CD4-positive, alpha-beta memory T cell (primary cell): ENCODE results near the gene BACE1-AS. TPM values are rescaled to one million over a fixed set of nuclear protein-coding genes. Genes with fewer than 3 reads are reported as not detected.

Source experiments
- CTCF ChIA-PET: fragments of 350-600 bp; sonication (Branson Sonifier 250); formaldehyde crosslinking; loops from one replicate; lab custom pipeline; 2021; ENCODE audit warnings: inconsistent platforms; ENCODE audit not compliant: partially characterized antibody; lab: Charles Lee
- POLR2A ChIA-PET: fragments of 350-600 bp; sonication (Branson Sonifier 250); formaldehyde crosslinking; loops from one replicate; lab custom pipeline; 2021; ENCODE audit not compliant: partially characterized antibody; lab: Charles Lee
- DNase-seq, 5 donors: peaks; one replicate each; pipeline versions ENCODE4 v3.0.0 to v3.0.0-alpha.2; 2020 to 2022; ENCODE audit warnings: mixed read lengths in 1 of 5
- H3K27ac ChIP-seq: one replicate; pipeline ENCODE4 v1.7.0; 2013; ENCODE audit warnings: low read depth, low read length
- H3K27me3 ChIP-seq: 2 replicates; pipeline ENCODE4 v1.7.0; 2013; ENCODE audit warnings: mild to moderate bottlenecking, low read length, moderate library complexity; ENCODE audit not compliant: insufficient read depth
- H3K36me3 ChIP-seq: 2 replicates; pipeline ENCODE4 v1.7.0; 2013; ENCODE audit warnings: mild to moderate bottlenecking, low read length, moderate library complexity; ENCODE audit not compliant: insufficient read depth
- H3K4me1 ChIP-seq: 2 replicates; pipeline ENCODE4 v1.7.0; 2013; ENCODE audit warnings: mild to moderate bottlenecking, low read length, moderate library complexity; ENCODE audit not compliant: insufficient read depth
- H3K4me3 ChIP-seq, 2 donors: one replicate each; pipeline ENCODE4 v1.7.0; 2013; ENCODE audit warnings: low read length in 2 of 2, mild to moderate bottlenecking in 1 of 2
- H3K9me3 ChIP-seq, 2 donors: one replicate each; pipeline ENCODE4 v1.7.0; 2013; ENCODE audit warnings: low read length in 2 of 2, control low read depth in 1 of 2; ENCODE audit not compliant: control insufficient read depth in 1 of 2
- H3K27ac Mint-ChIP-seq, 7 donors: one replicate each; pipeline ENCODE4 v1.8.0; 2020 to 2021; ENCODE audit warnings: mixed read lengths in 7 of 7, mild to moderate bottlenecking in 6 of 7, inconsistent platforms in 3 of 7, moderate library complexity in 3 of 7
- H3K27me3 Mint-ChIP-seq, 2 donors: one replicate each; pipeline ENCODE4 v1.8.0; 2020 to 2021; ENCODE audit warnings: mixed read lengths in 2 of 2
- H3K36me3 Mint-ChIP-seq, 2 donors: one replicate each; pipeline ENCODE4 v1.8.0; 2020 to 2021; ENCODE audit warnings: mixed read lengths in 2 of 2, inconsistent platforms in 1 of 2, mild to moderate bottlenecking in 1 of 2
- H3K4me1 Mint-ChIP-seq, 4 donors: one replicate each; pipeline ENCODE4 v1.8.0; 2020 to 2021; ENCODE audit warnings: mixed read lengths in 4 of 4, mild to moderate bottlenecking in 1 of 4
- H3K4me3 Mint-ChIP-seq, 8 donors: one replicate each; pipeline ENCODE4 v1.8.0; 2020 to 2021; ENCODE audit warnings: mixed read lengths in 8 of 8, mild to moderate bottlenecking in 7 of 8, moderate library complexity in 6 of 8, inconsistent platforms in 3 of 8
- H3K9me3 Mint-ChIP-seq, 8 donors: one replicate each; pipeline ENCODE4 v1.8.0; 2020 to 2021; ENCODE audit warnings: mixed read lengths in 8 of 8, mild to moderate bottlenecking in 5 of 8, inconsistent platforms in 3 of 8, moderate library complexity in 1 of 8
- intact Hi-C: fragments of 100-400 bp; cut with micrococcal nuclease; formaldehyde crosslinking; loops from one replicate; pipeline ENCODE4 v1.15.1; 2023
- polyA plus RNA-seq, 2 donors: library from polyadenylated mRNA; unstranded; fragments of 300-500 nt; fragmentation: Illumina TruSeq; gene quantifications; one replicate each; pipeline ENCODE4 v1.2.3, GENCODE V29; 2021
- total RNA-seq, 2 experiments: library from RNA; stranded (reverse); gene quantifications; one replicate each; pipeline ENCODE4 v1.2.3, GENCODE V29; 2021

Gene BACE1-AS
- total and polyA plus RNA-seq, 4 experiments from 2014 or later, result 3.8 to 15.7 (median 15.3) TPM; not detected in 1

- Mint-ChIP-seq H3K4me3 (peak overlapping the region in 6 of 8 donors; percentile 18 to 85 (median 62)), H3K4me1 (peaks cover 51 to 85% (median 68%) of the 10 kb centered on the region in 4 donors), H3K27ac (peak overlapping the region; percentile 79 to 94 (median 92)), H3K36me3 (peaks cover 27 to 43% of the 10 kb centered on the region in 2 donors), H3K27me3 (no peaks in the 10 kb centered on the region), H3K9me3 (peaks cover 0 to 6% (median 3%) of the 10 kb centered on the region in 8 donors)
- Histone ChIP-seq H3K9me3 (no peaks in the 10 kb centered on the region), H3K36me3 (peaks cover 9% of the 10 kb centered on the region), H3K27me3 (no peaks in the 10 kb centered on the region), H3K4me1 (peaks cover 77% of the 10 kb centered on the region), H3K4me3 (no peak overlapping the region), H3K27ac (no peak overlapping the region)
- POLR2A ChIA-PET, result no interaction called here
- CTCF ChIA-PET, result interaction anchor here (0.5 kb wide), 1 partner anchor 1142 kb away, joined by 4 read pairs; no protein-coding TSS in a partner anchor
- intact Hi-C loops, result no loop called here
- DNase-seq, result no peak
Observed at GRCh38 chr11:117278347-117278746, 12.8 kb upstream of the BACE1-AS start.

- H3K27ac ChIP-seq, result peak overlapping the region; percentile 17
- H3K27ac Mint-ChIP-seq, result peak overlapping the region; percentile 80 to 97 (median 93)
- H3K4me3 Mint-ChIP-seq, result peak overlapping the region; percentile 69 to 95 (median 90)
- peaks cover 25 to 42% of the 10 kb centered on the region in 2 donors for H3K36me3 Mint-ChIP-seq
- H3K4me1 ChIP-seq, result peaks cover 71% of the 10 kb centered on the region
- peak in 4 of 5 donors; percentile 37 to 52 (median 44) for DNase-seq
- H3K27me3 ChIP-seq, result no peaks in the 10 kb centered on the region
- no peaks in the 10 kb centered on the region for H3K9me3 Mint-ChIP-seq
- intact Hi-C loops, result loop anchor here (2.0 kb wide), 2 partner anchors 47 kb away; partner anchors contain the start of genes CEP164, PCSK7 and RNF214
- H3K27me3 Mint-ChIP-seq, result no peaks in the 10 kb centered on the region
- no peaks in the 10 kb centered on the region for H3K9me3 ChIP-seq
- H3K36me3 ChIP-seq, result peaks cover 18% of the 10 kb centered on the region
- POLR2A ChIA-PET, result interaction anchor here (0.7 to 2.9 kb wide), 11 partner anchors 10 to 101 kb away, joined by 3 to 35 read pairs (median 7); partner anchors contain the start of genes BACE1, BACE1-AS, CEP164 and PCSK7
- CTCF ChIA-PET, result interaction anchor here (0.9 to 1.7 kb wide), 6 partner anchors 27 to 53 kb away, joined by 3 to 11 read pairs (median 3); partner anchors contain the start of genes PCSK7 and RNF214
- peaks cover 45 to 81% (median 66%) of the 10 kb centered on the region in 4 donors for H3K4me1 Mint-ChIP-seq
- H3K4me3 ChIP-seq, result peak overlapping the region; percentile 34 to 58
Observed at GRCh38 chr11:117279711-117280376, 11.3 kb upstream of the BACE1-AS start.

GRCh38 chr11:117281159-117281558, 10.0 kb upstream of the BACE1-AS start:
- H3K36me3 Mint-ChIP-seq, result peaks cover 37 to 52% of the 10 kb centered on the region in 2 donors
- peak overlapping the region in 1 of 2 donors; percentile 58 for H3K4me3 ChIP-seq
- DNase-seq, result no peak

GRCh38 chr11:117281869-117282268, 9.3 kb upstream of the BACE1-AS start:
- no peak for DNase-seq
- Mint-ChIP-seq H3K4me1 (peaks cover 46 to 78% (median 62%) of the 10 kb centered on the region in 4 donors), H3K4me3 (peak overlapping the region; percentile 46 to 95 (median 89)), H3K9me3 (no peaks in the 10 kb centered on the region), H3K27ac (peak overlapping the region; percentile 13 to 94 (median 85)), H3K27me3 (no peaks in the 10 kb centered on the region), H3K36me3 (peaks cover 44 to 56% of the 10 kb centered on the region in 2 donors)
- intact Hi-C loops, result loop anchor here (2.0 kb wide), 2 partner anchors 45 to 49 kb away; partner anchors contain the start of genes CEP164, PCSK7 and RNF214
- ChIA-PET POLR2A (interaction anchor here (1.0 to 2.9 kb wide), 3 partner anchors 8 to 51 kb away, joined by 3 to 35 read pairs (median 19); partner anchors contain the start of genes BACE1-AS, PCSK7 and RNF214), CTCF (no interaction called here)
- Histone ChIP-seq H3K4me3 (no peak overlapping the region), H3K4me1 (peaks cover 56% of the 10 kb centered on the region), H3K27me3 (no peaks in the 10 kb centered on the region), H3K9me3 (no peaks in the 10 kb centered on the region), H3K36me3 (peaks cover 30% of the 10 kb centered on the region), H3K27ac (peak overlapping the region; percentile 17)

More at GRCh38 chr11:117281159-117281558, 10.0 kb upstream of the BACE1-AS start:
- Histone ChIP-seq H3K36me3 (peaks cover 30% of the 10 kb centered on the region), H3K9me3 (no peaks in the 10 kb centered on the region), H3K27me3 (no peaks in the 10 kb centered on the region), H3K4me1 (peaks cover 58% of the 10 kb centered on the region), H3K27ac (peak overlapping the region; percentile 17)
- Mint-ChIP-seq H3K4me1 (peaks cover 41 to 81% (median 57%) of the 10 kb centered on the region in 4 donors), H3K4me3 (peak overlapping the region; percentile 69 to 95 (median 90)), H3K27me3 (no peaks in the 10 kb centered on the region), H3K9me3 (no peaks in the 10 kb centered on the region), H3K27ac (peak overlapping the region in 6 of 7 donors; percentile 39 to 97 (median 86))
- POLR2A ChIA-PET, result interaction anchor here (1.7 to 2.9 kb wide), 5 partner anchors 9 to 50 kb away, joined by 7 to 35 read pairs (median 17); partner anchors contain the start of genes BACE1, BACE1-AS, CEP164 and PCSK7
- intact Hi-C loops, result loop anchor here (2.0 kb wide), 2 partner anchors 46 to 48 kb away; partner anchors contain the start of genes CEP164, PCSK7 and RNF214
- CTCF ChIA-PET, result interaction anchor here (0.8 to 1.7 kb wide), 3 partner anchors 28 to 54 kb away, joined by 3 read pairs; partner anchors contain the start of gene CEP164

GRCh38 chr11:117282956-117283355, 8.2 kb upstream of the BACE1-AS start:
- Mint-ChIP-seq H3K9me3 (no peaks in the 10 kb centered on the region), H3K36me3 (peaks cover 49 to 59% of the 10 kb centered on the region in 2 donors), H3K27ac (peak overlapping the region in 6 of 7 donors; percentile 9 to 94 (median 69)), H3K4me1 (peaks cover 46 to 81% (median 65%) of the 10 kb centered on the region in 4 donors), H3K27me3 (no peaks in the 10 kb centered on the region), H3K4me3 (peak overlapping the region in 5 of 8 donors; percentile 6 to 94 (median 19))
- H3K36me3 ChIP-seq, result peaks cover 31% of the 10 kb centered on the region
- intact Hi-C loops, result no loop called here
- H3K27me3 ChIP-seq, result no peaks in the 10 kb centered on the region
- peaks cover 53% of the 10 kb centered on the region for H3K4me1 ChIP-seq
- ChIA-PET POLR2A (interaction anchor here (0.7 to 1.8 kb wide), 5 partner anchors 7 to 52 kb away, joined by 3 to 5 read pairs (median 4); partner anchors contain the start of genes CEP164 and PCSK7), CTCF (interaction anchor here (1.0 kb wide), 1 partner anchor 105 kb away, joined by 3 read pairs; the partner anchor contains the start of gene SIDT2)
- no peaks in the 10 kb centered on the region for H3K9me3 ChIP-seq
- no peak for DNase-seq
- no peak overlapping the region for H3K4me3 ChIP-seq
- H3K27ac ChIP-seq, result no peak overlapping the region

- no peak overlapping the region for H3K4me3 Mint-ChIP-seq
- peaks cover 57 to 69% of the 10 kb centered on the region in 2 donors for H3K36me3 Mint-ChIP-seq
- no peak for DNase-seq
- intact Hi-C loops, result no loop called here
- H3K27me3 Mint-ChIP-seq, result no peaks in the 10 kb centered on the region
- H3K36me3 ChIP-seq, result peaks cover 35% of the 10 kb centered on the region
- no peaks in the 10 kb centered on the region for H3K9me3 Mint-ChIP-seq
- H3K27ac Mint-ChIP-seq, result no peak overlapping the region
- no peaks in the 10 kb centered on the region for H3K27me3 ChIP-seq
- no peak overlapping the region for H3K27ac ChIP-seq
- ChIA-PET POLR2A (interaction anchor here (1.5 to 1.8 kb wide), 3 partner anchors 9 to 53 kb away, joined by 4 to 5 read pairs (median 4); partner anchors contain the start of genes CEP164 and PCSK7), CTCF (no interaction called here)
- peaks cover 42 to 80% (median 62%) of the 10 kb centered on the region in 4 donors for H3K4me1 Mint-ChIP-seq
- no peaks in the 10 kb centered on the region for H3K9me3 ChIP-seq
- no peak overlapping the region for H3K4me3 ChIP-seq
- H3K4me1 ChIP-seq, result peaks cover 44% of the 10 kb centered on the region
Observed at GRCh38 chr11:117284053-117284452, 7.1 kb upstream of the BACE1-AS start.
